A172 (cell line): Measurements from ENCODE around the gene CEP41. TPM values are rescaled to one million over a fixed set of nuclear protein-coding genes. Genes with fewer than 3 reads are reported as not detected.
"Not testable (repeated sequence)": the region's sequence is repeated elsewhere in the genome, so short reads cannot be mapped to it uniquely, and the experiment has no call there.

Experiments used
- DNase-seq: peaks from one replicate; pipeline ENCODE4 v3.0.0-alpha.2; 2015; ENCODE audit warnings: low spot score
- total RNA-seq: library from RNA; depleted of rRNA; stranded (reverse); fragments of >200 nt; shearing (Covaris generic); gene quantifications from 2 replicates; pipeline ENCODE4 v1.2.3, GENCODE V29; 2014

The CEP41 gene
- total RNA-seq, 1 experiment from 2014 or later: 21.3 TPM

GRCh38 chr7:130461272-130461671 is 20.5 kb upstream of the CEP41 start:
- DNase-seq: no peak

- no peak for DNase-seq
Observed at GRCh38 chr7:130458257-130458656, 17.4 kb upstream of the CEP41 start.

GRCh38 chr7:130454959-130455358 is 14.1 kb upstream of the CEP41 start:
- DNase-seq: no peak

GRCh38 chr7:130452951-130453350 is 12.1 kb upstream of the CEP41 start:
- no peak for DNase-seq

- DNase-seq: not testable (repeated sequence)
Observed at GRCh38 chr7:130451344-130451743, 10.5 kb upstream of the CEP41 start.

- no peak for DNase-seq
Observed at GRCh38 chr7:130446259-130446658, 5.4 kb upstream of the CEP41 start.

GRCh38 chr7:130444751-130445407 is 4.1 kb upstream of the CEP41 start:
- DNase-seq: no peak

- DNase-seq: no peak
Observed at GRCh38 chr7:130444234-130444633, 3.4 kb upstream of the CEP41 start.

GRCh38 chr7:130442601-130443000 is 1.8 kb upstream of the CEP41 start:
- DNase-seq: no peak

- no peak for DNase-seq
Observed at GRCh38 chr7:130441408-130441869, 623 bp upstream of the CEP41 start.

- no peak for DNase-seq
Observed at GRCh38 chr7:130436253-130436652, 4.6 kb downstream of the CEP41 start.

- no peak for DNase-seq
Observed at GRCh38 chr7:130435311-130435854, 5.4 kb downstream of the CEP41 start.

GRCh38 chr7:130433301-130433700 is 7.5 kb downstream of the CEP41 start:
- DNase-seq: no peak

GRCh38 chr7:130432886-130433285 is 7.9 kb downstream of the CEP41 start:
- DNase-seq: no peak

- no peak for DNase-seq
Observed at GRCh38 chr7:130430841-130431666, 9.8 kb downstream of the CEP41 start.

- no peak for DNase-seq
Observed at GRCh38 chr7:130430115-130430514, 10.7 kb downstream of the CEP41 start.

GRCh38 chr7:130429019-130429418 is 11.8 kb downstream of the CEP41 start:
- no peak for DNase-seq

- DNase-seq: no peak
Observed at GRCh38 chr7:130426564-130426963, 14.3 kb downstream of the CEP41 start.

GRCh38 chr7:130425796-130426195 is 15.0 kb downstream of the CEP41 start:
- DNase-seq: no peak

GRCh38 chr7:130423501-130424037 is 17.2 kb downstream of the CEP41 start:
- DNase-seq: no peak

- DNase-seq: no peak
Observed at GRCh38 chr7:130421684-130422083, 19.1 kb downstream of the CEP41 start.

GRCh38 chr7:130420943-130421578 is 19.8 kb downstream of the CEP41 start:
- DNase-seq: no peak
